Nephron (organoid): ENCODE measurements around the gene AIG1.
"Not testable (repeated sequence)": the region's sequence is repeated elsewhere in the genome, so short reads cannot be mapped to it uniquely, and the experiment has no call there.

Experiments used
- H3K27ac Mint-ChIP-seq, 3 experiments: 2 replicates each; pipeline ENCODE4 v1.8.0; 2020; ENCODE audit warnings: mixed read lengths in 3 of 3, mild to moderate bottlenecking in 2 of 3, moderate library complexity in 1 of 3
- H3K27me3 Mint-ChIP-seq: 2 replicates; pipeline ENCODE4 v1.8.0; 2021; ENCODE audit warnings: low read depth, mild to moderate bottlenecking, moderate library complexity, mixed read lengths
- H3K36me3 Mint-ChIP-seq: 2 replicates; pipeline ENCODE4 v1.8.0; 2020; ENCODE audit warnings: low read depth, mixed read lengths
- H3K4me1 Mint-ChIP-seq: 2 replicates; pipeline ENCODE4 v1.8.0; 2020; ENCODE audit warnings: mixed read lengths
- H3K4me3 Mint-ChIP-seq, 3 experiments: 2 replicates each; pipeline ENCODE4 v1.8.0; 2020; ENCODE audit warnings: mild to moderate bottlenecking in 3 of 3, mixed read lengths in 3 of 3, moderate library complexity in 2 of 3
- H3K9me3 Mint-ChIP-seq: 2 replicates; pipeline ENCODE4 v1.8.0; 2020; ENCODE audit warnings: mixed read lengths
- TF ChIP-seq, protein P1 (sequence below), 3 experiments: fragments of 200-600 bp; sonication (generic); IDR thresholded peaks; one replicate each; pipeline ENCODE4 v1.5.0; 2021; ENCODE audit warnings: antibody characterized with exemption in 3 of 3; ENCODE audit not compliant: unreplicated experiment in 3 of 3

Gene AIG1

DNA sequence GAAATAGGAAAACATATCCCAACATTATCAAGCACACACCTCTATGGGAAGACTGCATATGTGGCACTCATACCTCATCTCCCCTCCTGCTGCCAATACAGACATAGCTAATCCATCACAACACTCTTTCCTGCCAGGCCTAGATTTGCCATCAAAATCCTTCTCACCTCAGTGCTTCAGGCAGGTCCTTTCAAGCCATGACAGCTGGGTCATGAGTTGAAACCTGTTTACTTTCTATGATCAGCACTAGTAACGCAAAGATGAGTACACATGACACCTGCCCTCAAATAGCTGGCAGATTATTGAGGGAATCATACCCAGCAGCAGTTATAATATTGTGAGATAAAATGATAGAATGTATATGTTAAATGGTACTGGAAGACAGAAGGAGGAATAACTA lies 183.1 kb downstream of the AIG1 start:
- Mint-ChIP-seq H3K9me3 (peaks cover 8% of the 10 kb centered on the region), H3K4me3 (no peak overlapping the region)

DNA sequence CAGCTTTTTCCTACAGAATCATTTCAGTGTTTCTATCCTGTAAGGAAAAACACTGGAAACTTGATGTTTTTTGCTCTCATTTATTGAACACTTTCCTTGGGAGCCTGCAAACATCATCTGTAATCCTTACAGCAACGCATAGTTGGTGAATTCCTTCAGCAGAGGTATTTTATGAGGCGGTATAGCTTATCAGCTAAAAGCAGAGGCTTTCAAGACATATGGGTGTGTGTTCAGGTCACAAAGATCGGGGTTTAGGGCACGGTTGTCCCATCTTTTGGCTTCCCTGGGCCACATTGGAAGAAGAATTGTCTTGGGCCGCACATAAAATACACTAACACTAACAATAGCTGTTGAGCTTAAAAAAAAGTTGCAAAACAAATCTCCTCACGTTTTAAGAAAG lies 185.0 kb downstream of the AIG1 start:
- no peaks in the 10 kb centered on the region for H3K4me1 Mint-ChIP-seq
- peaks cover 8% of the 10 kb centered on the region for H3K9me3 Mint-ChIP-seq
- H3K27me3 Mint-ChIP-seq = no peaks in the 10 kb centered on the region
- no peak overlapping the region for H3K27ac Mint-ChIP-seq
- TF ChIP-seq, protein P1, sequence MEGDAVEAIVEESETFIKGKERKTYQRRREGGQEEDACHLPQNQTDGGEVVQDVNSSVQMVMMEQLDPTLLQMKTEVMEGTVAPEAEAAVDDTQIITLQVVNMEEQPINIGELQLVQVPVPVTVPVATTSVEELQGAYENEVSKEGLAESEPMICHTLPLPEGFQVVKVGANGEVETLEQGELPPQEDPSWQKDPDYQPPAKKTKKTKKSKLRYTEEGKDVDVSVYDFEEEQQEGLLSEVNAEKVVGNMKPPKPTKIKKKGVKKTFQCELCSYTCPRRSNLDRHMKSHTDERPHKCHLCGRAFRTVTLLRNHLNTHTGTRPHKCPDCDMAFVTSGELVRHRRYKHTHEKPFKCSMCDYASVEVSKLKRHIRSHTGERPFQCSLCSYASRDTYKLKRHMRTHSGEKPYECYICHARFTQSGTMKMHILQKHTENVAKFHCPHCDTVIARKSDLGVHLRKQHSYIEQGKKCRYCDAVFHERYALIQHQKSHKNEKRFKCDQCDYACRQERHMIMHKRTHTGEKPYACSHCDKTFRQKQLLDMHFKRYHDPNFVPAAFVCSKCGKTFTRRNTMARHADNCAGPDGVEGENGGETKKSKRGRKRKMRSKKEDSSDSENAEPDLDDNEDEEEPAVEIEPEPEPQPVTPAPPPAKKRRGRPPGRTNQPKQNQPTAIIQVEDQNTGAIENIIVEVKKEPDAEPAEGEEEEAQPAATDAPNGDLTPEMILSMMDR (IDR thresholded peaks at IDR 0.05; ENCODE audit: unreplicated experiment in 3 of 3) = no peak
- no peak overlapping the region for H3K4me3 Mint-ChIP-seq
- H3K36me3 Mint-ChIP-seq = peaks cover 14% of the 10 kb centered on the region

More for the DNA sequence above, 183.1 kb downstream of the AIG1 start:
- Mint-ChIP-seq H3K36me3 (peaks cover 10% of the 10 kb centered on the region), H3K27me3 (no peaks in the 10 kb centered on the region), H3K4me1 (no peaks in the 10 kb centered on the region), H3K27ac (no peak overlapping the region)
- TF ChIP-seq, protein P1 (IDR thresholded peaks at IDR 0.05; ENCODE audit: unreplicated experiment in 3 of 3) = no peak

GRCh38 chr6:143246166-143246775 lies 185.6 kb downstream of the AIG1 start:
- not testable (repeated sequence) for H3K27ac Mint-ChIP-seq, H3K4me1 Mint-ChIP-seq, H3K27me3 Mint-ChIP-seq, H3K4me3 Mint-ChIP-seq, H3K9me3 Mint-ChIP-seq
- H3K36me3 Mint-ChIP-seq = peaks cover 14% of the 10 kb centered on the region

- H3K9me3 Mint-ChIP-seq = peaks cover 8% of the 10 kb centered on the region
- H3K27ac Mint-ChIP-seq = no peak overlapping the region
- H3K4me1 Mint-ChIP-seq = no peaks in the 10 kb centered on the region
- H3K36me3 Mint-ChIP-seq = peaks cover 19% of the 10 kb centered on the region
- H3K4me3 Mint-ChIP-seq = no peak overlapping the region
- TF ChIP-seq, protein P1 (IDR thresholded peaks at IDR 0.05; ENCODE audit: unreplicated experiment in 3 of 3) = no peak
- no peaks in the 10 kb centered on the region for H3K27me3 Mint-ChIP-seq
Observed at GRCh38 chr6:143247586-143247985, 186.9 kb downstream of the AIG1 start.

DNA sequence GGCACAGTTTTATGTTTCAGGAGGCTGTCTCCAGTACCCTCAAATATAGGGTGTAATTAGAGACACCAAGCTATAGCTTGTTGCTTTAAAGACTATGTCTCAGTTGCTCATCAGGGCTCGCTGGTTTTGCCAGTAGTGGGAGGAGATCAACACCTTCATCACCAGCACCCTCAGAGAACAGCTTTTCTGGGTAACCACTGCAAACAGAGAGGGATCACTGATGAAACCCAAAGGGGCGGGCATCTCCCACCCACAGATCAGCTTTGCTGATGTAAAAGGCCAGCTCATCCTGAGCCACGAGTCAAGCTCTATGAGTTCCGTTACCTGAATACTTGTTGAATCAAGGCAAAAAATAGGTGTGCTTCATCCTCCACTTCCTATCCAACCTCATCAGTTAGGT lies 187.7 kb downstream of the AIG1 start:
- H3K36me3 Mint-ChIP-seq = peaks cover 19% of the 10 kb centered on the region
- no peak overlapping the region for H3K4me3 Mint-ChIP-seq
- H3K27ac Mint-ChIP-seq = no peak overlapping the region
- H3K9me3 Mint-ChIP-seq = peaks cover 8% of the 10 kb centered on the region
- no peaks in the 10 kb centered on the region for H3K27me3 Mint-ChIP-seq
- H3K4me1 Mint-ChIP-seq = no peaks in the 10 kb centered on the region
- TF ChIP-seq, protein P1 (IDR thresholded peaks at IDR 0.05; ENCODE audit: unreplicated experiment in 3 of 3) = no peak

GRCh38 chr6:143251288-143251687 lies 190.6 kb downstream of the AIG1 start:
- Mint-ChIP-seq H3K4me1 (no peaks in the 10 kb centered on the region), H3K4me3 (no peak overlapping the region), H3K27ac (no peak overlapping the region)

More at GRCh38 chr6:143251288-143251687, 190.6 kb downstream of the AIG1 start:
- peaks cover 2% of the 10 kb centered on the region for H3K9me3 Mint-ChIP-seq
- TF ChIP-seq, protein P1 (IDR thresholded peaks at IDR 0.05; ENCODE audit: unreplicated experiment in 3 of 3) = no peak
- no peaks in the 10 kb centered on the region for H3K27me3 Mint-ChIP-seq
- H3K36me3 Mint-ChIP-seq = peaks cover 11% of the 10 kb centered on the region
